EH (cell line): ENCODE measurements around the gene MRTFA.

Source experiments
- DNase-seq: peaks from one replicate; pipeline ENCODE4 v3.0.0-alpha.2; 2015; ENCODE audit warnings: low read depth

The MRTFA gene

GRCh38 chr22:40410731-40411505 lies 225.6 kb downstream of the MRTFA start:
- no peak for DNase-seq

- peak; percentile 69 for DNase-seq
Observed at GRCh38 chr22:40410272-40410671, 226.2 kb downstream of the MRTFA start.

DNA sequence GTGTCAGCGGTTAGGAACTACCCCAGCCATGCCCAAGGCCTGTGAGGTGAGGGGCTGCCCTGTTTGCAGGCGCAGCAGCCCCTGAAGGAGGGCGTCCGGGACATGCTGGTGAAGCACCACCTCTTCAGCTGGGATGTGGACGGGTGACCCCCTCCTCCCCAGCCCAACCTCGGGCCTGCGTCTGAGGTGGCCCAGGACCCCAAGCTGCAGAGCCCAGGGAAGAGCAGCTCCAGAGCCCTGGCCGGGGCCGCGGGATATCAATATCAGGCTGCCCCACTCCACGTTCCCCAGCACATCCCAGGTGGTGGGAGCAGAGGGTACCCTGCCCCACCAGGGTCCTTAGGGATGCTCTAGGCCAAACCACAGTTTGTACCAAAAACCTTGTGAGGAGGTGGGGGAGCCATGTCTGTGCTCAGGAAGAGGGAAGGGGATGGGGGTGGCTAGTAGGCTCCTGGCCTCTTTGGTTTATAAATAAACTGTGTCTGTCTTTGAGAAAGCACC lies 226.9 kb downstream of the MRTFA start:
- no peak for DNase-seq

DNA sequence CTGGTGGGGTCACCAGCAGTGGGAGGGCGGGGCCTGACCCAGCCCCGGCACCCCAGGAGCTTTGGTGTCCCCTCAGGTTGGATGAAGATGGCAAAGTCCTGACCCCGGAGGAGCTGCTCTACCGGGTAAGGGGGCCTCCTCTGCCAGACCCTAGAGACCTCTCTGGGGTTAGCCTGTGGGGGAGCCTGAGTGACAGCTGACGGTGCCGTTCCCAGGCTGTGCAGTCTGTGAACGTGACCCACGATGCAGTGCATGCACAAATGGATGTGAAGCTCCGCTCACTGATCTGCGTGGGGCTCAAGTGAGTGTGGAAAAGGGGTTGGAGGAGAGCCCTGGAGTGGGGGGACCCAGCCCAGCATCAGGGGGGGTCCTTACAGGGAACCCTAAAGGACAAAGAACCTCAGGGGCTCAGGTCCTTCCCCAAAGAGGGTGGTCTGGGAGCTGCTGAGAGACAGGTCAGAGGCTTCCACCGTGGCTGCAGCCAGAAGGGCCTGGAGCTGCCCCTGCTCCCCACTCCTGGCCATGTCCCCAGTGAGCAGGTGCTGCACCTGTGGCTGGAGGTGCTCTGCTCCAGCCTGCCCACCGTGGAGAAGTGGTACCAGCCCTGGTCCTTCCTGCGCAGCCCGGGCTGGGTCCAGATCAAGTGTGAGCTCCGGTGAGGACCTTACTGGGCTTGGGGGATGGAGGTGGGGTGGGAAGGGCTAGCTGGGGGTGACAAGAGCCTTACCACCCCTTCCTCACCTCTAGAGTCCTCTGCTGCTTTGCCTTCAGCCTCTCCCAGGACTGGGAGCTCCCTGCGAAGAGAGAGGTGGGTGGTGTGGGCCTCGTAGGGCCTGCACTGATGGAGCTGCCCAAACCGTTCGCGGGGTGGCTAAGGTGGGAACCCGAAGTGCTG lies 227.6 kb downstream of the MRTFA start:
- DNase-seq = no peak

GRCh38 chr22:40407831-40408717 lies 228.4 kb downstream of the MRTFA start:
- DNase-seq = no peak

DNA sequence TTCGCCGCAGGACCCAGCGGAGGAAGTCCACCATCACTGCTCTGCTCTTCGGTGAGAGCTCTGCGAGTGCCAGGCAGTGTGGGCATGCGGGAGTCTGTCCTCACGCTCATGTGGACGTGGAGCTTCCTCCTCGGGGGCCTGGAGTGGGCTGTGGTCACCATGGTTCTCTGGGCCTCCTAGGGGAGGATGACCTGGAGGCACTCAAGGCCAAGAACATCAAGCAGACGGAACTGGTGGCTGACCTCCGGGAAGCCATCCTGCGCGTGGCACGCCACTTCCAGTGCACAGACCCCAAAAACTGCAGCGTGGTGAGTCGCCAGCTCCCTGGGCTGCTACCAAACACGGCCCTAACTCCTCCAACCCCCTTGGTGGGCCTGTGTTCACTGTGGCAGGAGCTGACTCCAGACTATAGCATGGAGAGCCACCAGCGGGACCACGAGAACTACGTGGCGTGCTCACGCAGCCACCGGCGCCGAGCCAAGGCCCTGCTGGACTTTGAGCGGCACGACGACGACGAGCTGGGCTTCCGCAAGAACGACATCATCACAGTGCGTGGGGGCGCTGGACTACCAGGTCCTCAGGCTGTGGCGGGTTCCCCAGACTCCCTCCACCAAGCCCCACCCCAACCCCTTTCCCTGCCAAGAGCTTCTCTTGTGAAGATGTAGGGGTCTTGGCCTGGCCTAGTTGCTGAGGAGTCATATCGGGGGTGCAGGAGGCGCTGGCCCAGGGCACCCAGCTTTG lies 229.3 kb downstream of the MRTFA start:
- DNase-seq = no peak

DNA sequence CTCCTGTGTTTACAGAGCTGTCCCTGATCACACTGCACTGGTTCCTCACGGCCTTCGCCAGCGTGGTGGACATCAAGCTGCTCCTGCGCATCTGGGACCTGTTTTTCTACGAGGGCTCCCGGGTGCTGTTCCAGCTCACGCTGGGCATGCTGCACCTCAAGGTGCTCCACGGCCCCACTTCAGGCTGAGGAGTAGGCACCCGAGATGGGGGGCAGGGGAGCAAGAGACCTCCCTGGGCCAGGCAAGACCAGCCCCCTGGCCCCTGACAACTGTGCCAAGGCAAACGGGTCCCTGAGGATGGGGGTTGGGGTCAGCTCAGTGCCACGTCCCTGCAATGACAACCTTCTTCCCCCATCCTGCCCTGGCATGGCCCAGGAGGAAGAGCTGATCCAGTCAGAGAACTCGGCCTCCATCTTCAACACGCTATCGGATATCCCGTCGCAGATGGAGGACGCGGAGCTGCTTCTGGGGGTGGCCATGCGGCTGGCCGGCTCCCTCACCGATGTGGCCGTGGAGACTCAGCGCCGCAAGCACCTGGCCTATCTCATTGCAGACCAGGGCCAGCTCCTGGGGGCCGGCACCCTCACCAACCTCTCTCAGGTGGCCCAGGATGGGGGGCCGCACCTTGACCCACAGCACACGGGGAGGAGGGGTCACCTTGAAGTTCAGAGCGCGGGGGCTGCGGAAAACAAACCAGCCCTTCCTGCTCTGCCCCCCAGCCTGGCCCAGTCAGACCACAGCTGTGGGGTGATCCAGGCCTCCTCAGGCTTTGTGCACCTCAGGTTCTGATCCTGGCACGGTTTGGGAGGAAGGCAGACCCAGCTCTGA lies 230.2 kb downstream of the MRTFA start:
- DNase-seq = no peak

- no peak for DNase-seq
Observed at GRCh38 chr22:40405178-40406062, 231.1 kb downstream of the MRTFA start.

GRCh38 chr22:40404251-40405177 lies 232.0 kb downstream of the MRTFA start:
- DNase-seq = no peak

- no peak for DNase-seq
Observed at GRCh38 chr22:40403651-40404050, 232.9 kb downstream of the MRTFA start.

GRCh38 chr22:40403141-40403540 lies 233.4 kb downstream of the MRTFA start:
- no peak for DNase-seq

- DNase-seq = no peak
Observed at GRCh38 chr22:40401981-40402406, 234.5 kb downstream of the MRTFA start.

- peak; percentile 36 for DNase-seq
Observed at GRCh38 chr22:40401532-40401931, 235.0 kb downstream of the MRTFA start.

DNA sequence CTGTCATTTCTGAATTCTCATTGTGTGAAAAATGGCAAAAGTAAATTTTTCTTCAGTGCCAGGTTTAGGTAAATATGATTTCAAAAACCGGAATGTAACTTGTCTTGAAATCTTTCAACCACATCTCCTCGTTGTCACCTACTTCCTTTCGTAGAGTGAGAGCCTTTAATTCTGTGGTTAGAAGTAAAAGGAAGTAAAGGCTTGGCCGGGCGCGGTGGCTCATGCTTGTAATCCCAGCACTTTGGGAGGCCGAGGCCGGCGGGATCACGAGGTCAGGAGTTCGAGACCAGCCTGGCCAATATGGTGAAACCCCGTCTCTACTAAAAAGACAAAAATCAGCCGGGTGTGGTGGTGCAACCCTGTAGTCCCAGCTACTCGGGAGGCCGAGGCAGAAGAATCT lies 236.4 kb downstream of the MRTFA start:
- DNase-seq = no peak

DNA sequence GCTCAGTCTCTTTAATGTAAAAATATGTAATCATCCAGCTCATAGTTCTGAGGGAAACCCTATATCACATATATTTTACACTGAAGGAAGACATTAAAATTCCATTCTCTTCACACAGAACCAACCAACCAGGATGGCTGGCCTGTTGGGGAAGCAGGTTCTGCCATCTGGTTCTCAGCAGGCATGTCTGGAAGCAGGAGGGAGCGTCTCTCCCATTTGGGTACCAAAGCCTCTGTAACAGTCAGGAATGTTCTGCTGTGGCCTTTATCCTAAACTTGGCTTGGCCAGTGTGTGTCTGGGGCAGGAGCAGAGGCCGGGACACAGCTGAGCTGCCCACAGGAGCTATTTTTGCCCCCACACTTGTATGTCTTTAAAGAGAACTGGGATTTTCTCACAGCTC lies 236.9 kb downstream of the MRTFA start:
- no peak for DNase-seq

DNA sequence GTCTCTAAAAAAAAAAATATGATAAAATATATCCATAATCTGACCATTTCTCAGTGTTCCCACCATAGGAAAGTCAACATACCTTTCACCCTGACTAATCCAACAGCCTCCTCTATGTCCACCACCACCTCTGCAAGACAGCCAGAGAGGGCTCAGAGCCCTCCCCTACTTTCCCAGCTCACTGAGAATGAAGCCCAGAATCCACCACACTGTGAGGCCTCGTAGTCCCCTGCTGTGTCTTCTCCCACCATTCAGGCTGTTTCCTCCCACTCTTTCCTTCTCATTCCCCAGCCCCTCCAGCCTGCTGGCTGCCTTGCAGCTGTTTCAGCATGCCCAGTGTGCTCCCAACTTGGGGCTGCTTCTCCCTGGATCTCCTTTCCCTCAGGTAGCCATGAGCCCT lies 239.1 kb downstream of the MRTFA start:
- DNase-seq = peak; percentile 44

- DNase-seq = peak; percentile 82
Observed at GRCh38 chr22:40396882-40397281, 239.6 kb downstream of the MRTFA start.

- DNase-seq = no peak
Observed at GRCh38 chr22:40395607-40396006, 240.9 kb downstream of the MRTFA start.
